ENCODE results near the gene PLD1.
"Not testable (repeated sequence)": the region's sequence is repeated elsewhere in the genome, so short reads cannot be mapped to it uniquely, and the experiment has no call there.

Gene PLD1

GRCh38 chr3:171736556-171736955 is 73.7 kb downstream of the PLD1 start:
- no peak for FAIRE-seq

DNA sequence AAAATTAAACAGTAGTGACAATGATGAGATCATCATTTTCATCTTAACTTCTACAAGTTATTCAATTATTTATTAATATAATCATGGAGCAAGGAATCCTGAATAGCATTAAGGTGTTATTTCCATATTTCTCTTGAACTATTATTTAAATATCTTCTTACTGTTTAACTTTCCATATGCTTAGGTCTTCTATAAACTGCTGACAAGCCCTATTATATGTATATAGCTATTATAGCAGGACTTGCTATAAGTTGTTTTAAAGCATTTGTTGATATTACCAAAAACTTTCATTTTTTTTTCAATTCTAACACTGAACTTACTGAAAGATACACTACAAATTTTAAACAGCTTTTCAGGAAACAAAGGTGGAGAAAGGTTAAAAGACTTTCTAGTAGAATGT is 76.7 kb downstream of the PLD1 start:
- no peak for FAIRE-seq

GRCh38 chr3:171732756-171733155 is 77.5 kb downstream of the PLD1 start:
- FAIRE-seq, result no peak

DNA sequence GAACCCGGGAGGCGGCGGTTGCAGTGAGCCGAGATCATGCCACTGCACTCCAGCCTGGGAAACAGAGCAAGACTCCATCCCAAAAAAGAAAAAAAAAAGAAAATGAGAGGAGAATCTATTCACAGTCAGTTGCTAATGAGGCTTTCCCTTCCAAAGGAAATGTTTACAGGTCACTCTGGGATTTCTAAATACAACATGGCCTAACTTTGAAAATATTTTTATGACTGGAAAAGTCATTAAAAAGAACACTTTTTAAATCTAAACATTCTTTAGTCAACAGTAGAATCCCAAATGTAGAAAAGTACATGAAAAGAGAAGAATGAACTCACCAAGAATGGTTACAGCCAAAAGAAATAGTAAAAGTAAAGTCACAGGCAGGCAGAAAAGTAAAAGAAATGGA is 78.6 kb downstream of the PLD1 start:
- no peak for FAIRE-seq

DNA sequence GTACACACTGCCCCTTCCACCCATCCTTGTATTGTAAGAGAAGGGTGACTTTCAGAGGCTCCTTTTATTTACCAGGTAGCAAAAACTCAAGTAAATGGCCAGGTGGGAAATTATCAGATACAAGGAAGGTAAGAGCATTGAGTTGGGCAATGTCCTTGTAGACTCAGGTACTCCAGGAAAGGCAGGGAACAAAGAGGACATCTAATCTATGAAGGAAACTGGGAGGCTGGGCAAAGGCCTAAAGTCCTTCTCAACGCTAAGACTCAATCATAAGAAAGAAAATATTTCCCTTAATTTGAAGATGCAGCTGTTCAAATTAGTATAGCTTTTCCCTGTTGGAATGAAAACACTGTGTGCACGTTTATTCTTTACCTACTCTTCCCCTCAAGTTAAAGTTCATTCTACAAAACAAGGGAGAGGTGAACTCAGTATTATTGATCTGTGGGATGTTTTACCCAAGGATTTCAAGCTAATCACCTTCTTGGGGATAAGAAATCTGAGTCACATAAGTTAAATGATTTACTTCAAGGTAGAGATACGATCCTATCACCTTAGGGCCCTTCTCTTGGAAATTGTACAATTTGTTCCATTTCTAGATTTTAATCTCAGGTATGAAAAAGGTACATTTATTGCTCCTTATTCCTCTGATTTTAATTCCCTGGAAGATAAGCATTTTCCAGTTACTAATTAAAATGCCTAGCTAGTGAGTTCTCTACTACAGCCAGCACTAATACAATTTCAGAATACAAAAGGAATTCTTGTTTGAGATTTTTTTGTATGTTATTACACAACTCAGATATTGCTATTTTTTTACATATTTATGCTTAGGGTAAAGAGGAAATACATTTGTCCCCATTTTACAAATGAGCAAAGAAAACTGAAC is 80.6 kb downstream of the PLD1 start:
- no peak for FAIRE-seq

- no peak for FAIRE-seq
Observed at GRCh38 chr3:171727288-171727687, 83.0 kb downstream of the PLD1 start.

- no peak for FAIRE-seq
Observed at GRCh38 chr3:171718493-171719185, 91.6 kb downstream of the PLD1 start.

DNA sequence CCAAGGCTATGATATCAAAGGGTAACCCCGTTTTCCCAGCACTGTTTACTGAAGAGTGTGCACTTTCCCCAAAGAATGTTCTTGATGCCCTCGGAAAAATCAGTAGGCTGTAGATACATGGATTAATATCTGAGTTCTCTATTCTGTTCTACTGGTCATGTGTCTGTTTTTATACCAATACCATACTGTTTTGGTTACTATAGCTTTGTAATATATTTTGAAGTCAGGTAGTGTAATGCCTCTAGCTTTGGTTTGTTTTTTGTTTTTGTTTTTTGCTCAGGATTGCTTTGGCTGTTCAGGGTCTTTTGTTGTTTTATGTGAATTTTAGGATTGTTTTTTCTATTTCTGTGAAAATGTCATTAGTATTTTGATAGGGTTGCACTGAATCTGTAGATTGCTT is 95.1 kb downstream of the PLD1 start:
- no peak for FAIRE-seq

GRCh38 chr3:171712171-171712938 is 97.9 kb downstream of the PLD1 start:
- FAIRE-seq, result no peak

GRCh38 chr3:171711461-171712170 is 98.7 kb downstream of the PLD1 start:
- FAIRE-seq, result no peak

GRCh38 chr3:171710359-171710758 is 99.9 kb downstream of the PLD1 start:
- no peak for FAIRE-seq

- FAIRE-seq, result no peak
Observed at GRCh38 chr3:171704814-171705213, 105.5 kb downstream of the PLD1 start.

GRCh38 chr3:171704002-171704401 is 106.3 kb downstream of the PLD1 start:
- no peak for FAIRE-seq

GRCh38 chr3:171703144-171703543 is 107.1 kb downstream of the PLD1 start:
- no peak for FAIRE-seq

GRCh38 chr3:171700653-171701052 is 109.6 kb downstream of the PLD1 start:
- FAIRE-seq, result no peak

DNA sequence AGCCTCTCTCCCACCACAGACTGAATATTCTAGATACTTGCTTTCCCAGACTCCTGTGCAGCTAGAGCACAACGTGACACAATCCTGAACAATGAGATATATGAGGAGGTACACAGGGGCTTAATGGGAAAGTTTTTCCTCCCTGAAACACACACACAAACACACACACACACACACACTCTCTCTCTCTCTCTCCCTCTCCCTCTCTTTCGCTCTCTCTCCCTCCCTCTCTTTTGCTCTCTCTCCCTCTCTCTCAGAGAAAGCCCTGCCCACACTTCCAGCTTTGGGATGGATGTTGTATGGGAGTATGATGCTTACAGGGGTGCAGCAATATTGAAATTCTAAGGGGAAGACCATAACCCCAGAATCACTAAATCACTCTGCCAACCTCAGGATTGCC is 110.1 kb downstream of the PLD1 start:
- FAIRE-seq, result no peak

- no peak for FAIRE-seq
Observed at GRCh38 chr3:171699601-171700000, 110.7 kb downstream of the PLD1 start.

GRCh38 chr3:171696805-171697204 is 113.5 kb downstream of the PLD1 start:
- no peak for FAIRE-seq

- no peak for FAIRE-seq
Observed at GRCh38 chr3:171695426-171695825, 114.9 kb downstream of the PLD1 start.

DNA sequence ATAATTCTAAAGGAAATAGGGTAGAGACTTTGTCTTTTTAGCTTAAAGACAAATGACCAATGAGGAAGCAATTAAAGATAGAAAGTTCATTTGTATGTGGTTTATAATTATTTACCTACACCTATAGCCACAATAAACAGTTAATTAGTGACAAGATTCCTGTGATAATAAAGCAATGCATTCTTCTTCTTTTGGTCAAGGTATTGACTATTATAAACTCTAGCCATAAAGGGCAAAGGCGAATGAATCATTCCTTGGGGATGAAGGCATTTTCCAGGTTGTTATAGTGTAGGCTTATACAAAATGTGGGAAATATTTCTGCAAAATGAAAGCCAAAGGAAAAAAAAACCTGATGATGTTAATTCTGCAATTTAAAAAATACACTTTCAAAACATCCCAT is 115.4 kb downstream of the PLD1 start:
- FAIRE-seq, result no peak

DNA sequence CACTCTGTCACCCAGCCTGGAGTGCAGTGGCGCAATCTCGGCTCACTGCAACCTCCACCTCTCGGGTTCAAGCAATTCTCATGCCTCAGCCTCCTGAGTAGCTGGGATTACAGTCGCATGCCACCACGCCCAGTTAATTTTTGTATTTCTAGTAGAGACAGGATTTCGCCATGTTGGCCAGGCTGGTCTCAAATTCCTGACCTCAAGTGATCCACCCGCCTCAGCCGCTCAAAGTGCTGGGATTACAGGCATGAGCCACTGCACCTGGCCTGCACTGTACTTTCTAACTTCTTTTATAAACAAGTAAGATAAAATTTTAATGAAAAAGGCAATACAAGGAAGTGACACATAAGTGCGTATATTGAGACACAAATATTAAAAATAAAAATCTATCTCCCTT is 117.7 kb downstream of the PLD1 start:
- FAIRE-seq, result not testable (repeated sequence)

DNA sequence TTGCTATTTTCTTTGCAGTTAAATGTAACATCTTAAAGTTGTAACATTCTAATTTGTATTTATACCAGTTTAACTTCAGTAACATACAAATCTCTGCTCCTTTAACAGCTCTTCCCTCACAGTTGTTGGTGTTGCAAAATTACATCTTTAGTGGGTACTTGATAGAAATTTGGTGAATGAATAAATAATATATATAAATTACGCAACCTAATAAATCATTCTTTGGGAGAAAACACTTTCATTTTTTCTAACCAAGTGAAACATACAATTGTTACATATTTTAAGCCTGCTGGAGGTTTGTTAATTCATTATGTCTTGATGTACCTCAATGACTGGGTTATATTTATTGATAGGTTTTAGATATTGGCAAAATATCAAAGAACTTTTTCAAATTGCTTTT is 118.8 kb downstream of the PLD1 start:
- no peak for FAIRE-seq

DNA sequence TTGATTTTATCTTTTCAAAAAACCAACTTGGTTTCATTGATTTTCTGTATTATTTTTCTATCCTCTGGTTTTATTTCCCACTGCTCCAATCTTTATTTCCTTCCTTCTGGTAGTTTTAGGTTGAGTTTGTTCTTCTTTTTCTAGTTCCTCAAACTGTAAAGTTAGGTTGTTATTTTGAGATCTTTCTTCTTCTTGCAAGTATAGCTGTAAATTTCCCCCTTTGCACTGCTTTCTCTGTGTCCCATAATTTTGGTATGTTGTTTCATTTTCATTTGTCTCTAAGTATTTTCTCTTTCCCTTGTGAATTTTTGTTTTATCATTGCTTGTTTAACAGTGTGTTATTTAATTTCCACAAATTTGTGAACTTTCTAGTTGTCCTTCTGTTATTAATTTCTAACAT is 120.0 kb downstream of the PLD1 start:
- no peak for FAIRE-seq

Data from TTC549 (cell line).